ENCODE measurements around the gene OGDH. TPM values are rescaled to one million over a fixed set of nuclear protein-coding genes. Genes with fewer than 3 reads are reported as not detected.
"Not testable (repeated sequence)": the region's sequence is repeated elsewhere in the genome, so short reads cannot be mapped to it uniquely, and the experiment has no call there.

OGDH gene
- total and polyA plus RNA-seq, 2 of the 4 experiments (the other 2 are of a cell fraction), result 47.4 to 56.5 TPM

DNA sequence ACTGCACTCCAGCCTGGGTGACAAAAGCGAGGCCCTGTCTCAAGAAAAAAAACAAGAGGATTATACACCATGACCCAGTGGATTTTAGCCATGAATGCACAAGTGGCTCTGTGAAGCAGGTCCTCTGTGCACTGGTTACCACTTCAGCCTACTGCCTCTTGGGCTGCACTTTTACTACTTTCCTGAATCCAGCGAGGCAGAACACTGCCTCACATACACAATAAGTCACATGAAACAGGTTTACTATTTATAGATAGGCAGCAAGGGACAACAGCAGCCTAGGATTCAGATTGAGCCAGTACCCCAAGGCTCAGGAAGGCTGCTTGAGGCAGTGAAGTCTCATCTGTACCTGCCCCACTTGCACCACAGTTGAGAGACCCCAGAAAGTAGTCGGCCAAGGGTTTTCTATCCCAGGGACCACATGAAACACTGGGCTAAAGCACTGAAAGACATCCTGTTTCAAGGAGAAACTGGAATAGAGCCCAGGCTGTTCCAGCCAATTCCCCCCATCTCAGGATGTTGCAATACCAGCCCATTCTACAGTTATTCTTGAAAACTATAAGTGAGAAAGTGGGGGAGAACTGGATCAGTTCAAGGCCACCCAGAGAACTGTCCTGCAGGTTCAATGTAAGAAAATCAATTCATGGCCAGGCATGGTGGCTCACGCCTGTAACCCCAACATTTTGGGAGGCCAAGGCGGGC, 10.3 kb upstream of the OGDH start:
- H2BK120ac ChIP-seq (ENCODE audit: low read depth, low read length), result no peak overlapping the region
- in situ Hi-C loops (cut with MboI; ENCODE audit: low sequenced_read_pairs) (loop anchor here (10.0 kb wide), 2 partner anchors 249 to 539 kb away; partner anchors contain the start of gene H2AZ2), intact Hi-C loops (cut with micrococcal nuclease) (no loop called here), dilution Hi-C loops (cut with HindIII; ENCODE audit: low sequenced_read_pairs, unreplicated experiment) (no loop called here)
- ATAC-seq (ENCODE audit: low read depth) (no peak), DNase-seq (peak; percentile 16)
- no peak overlapping the region for H3K56ac ChIP-seq (ENCODE audit: extremely low read depth, insufficient read depth, low read length)
- no peak overlapping the region for H4K8ac ChIP-seq (ENCODE audit: low read depth in 2 of 2, low read length in 2 of 2)
- ChIA-PET CTCF (no interaction called here), POLR2A (ENCODE audit: unreplicated experiment) (no interaction called here)
- H3K23ac ChIP-seq (ENCODE audit: low read depth, low read length), result no peak overlapping the region
- H2AK9ac ChIP-seq (replicated peaks; ENCODE audit: low read depth, low read length, poor library complexity), result no peak overlapping the region
- 0 out of 2 replicates have a peak, but pooled peaks cover 2% of the 10 kb centered on the region for H3K4me1 ChIP-seq (ENCODE audit: control insufficient read depth, insufficient read depth, low read length)
- no peak overlapping the region for H2BK15ac ChIP-seq (ENCODE audit: low read depth, low read length)
- TF ChIP-seq, protein P1, sequence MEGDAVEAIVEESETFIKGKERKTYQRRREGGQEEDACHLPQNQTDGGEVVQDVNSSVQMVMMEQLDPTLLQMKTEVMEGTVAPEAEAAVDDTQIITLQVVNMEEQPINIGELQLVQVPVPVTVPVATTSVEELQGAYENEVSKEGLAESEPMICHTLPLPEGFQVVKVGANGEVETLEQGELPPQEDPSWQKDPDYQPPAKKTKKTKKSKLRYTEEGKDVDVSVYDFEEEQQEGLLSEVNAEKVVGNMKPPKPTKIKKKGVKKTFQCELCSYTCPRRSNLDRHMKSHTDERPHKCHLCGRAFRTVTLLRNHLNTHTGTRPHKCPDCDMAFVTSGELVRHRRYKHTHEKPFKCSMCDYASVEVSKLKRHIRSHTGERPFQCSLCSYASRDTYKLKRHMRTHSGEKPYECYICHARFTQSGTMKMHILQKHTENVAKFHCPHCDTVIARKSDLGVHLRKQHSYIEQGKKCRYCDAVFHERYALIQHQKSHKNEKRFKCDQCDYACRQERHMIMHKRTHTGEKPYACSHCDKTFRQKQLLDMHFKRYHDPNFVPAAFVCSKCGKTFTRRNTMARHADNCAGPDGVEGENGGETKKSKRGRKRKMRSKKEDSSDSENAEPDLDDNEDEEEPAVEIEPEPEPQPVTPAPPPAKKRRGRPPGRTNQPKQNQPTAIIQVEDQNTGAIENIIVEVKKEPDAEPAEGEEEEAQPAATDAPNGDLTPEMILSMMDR (conservative IDR thresholded peaks at IDR 0.05; ENCODE audit: low read depth, low read length), result no peak
- peak; percentile 82 for TF ChIP-seq CEBPB (IDR thresholded peaks at IDR 0.05; ENCODE audit: low read depth, low read length)
- TF ChIP-seq, protein P2, sequence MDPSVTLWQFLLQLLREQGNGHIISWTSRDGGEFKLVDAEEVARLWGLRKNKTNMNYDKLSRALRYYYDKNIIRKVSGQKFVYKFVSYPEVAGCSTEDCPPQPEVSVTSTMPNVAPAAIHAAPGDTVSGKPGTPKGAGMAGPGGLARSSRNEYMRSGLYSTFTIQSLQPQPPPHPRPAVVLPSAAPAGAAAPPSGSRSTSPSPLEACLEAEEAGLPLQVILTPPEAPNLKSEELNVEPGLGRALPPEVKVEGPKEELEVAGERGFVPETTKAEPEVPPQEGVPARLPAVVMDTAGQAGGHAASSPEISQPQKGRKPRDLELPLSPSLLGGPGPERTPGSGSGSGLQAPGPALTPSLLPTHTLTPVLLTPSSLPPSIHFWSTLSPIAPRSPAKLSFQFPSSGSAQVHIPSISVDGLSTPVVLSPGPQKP (IDR thresholded peaks at IDR 0.05; ENCODE audit: borderline replicate concordance, low read depth, low read length), result no peak
- TF ChIP-seq NFE2L2 (IDR thresholded peaks at IDR 0.05; ENCODE audit: low read depth, low read length), result no peak
- no CpG with 5 or more reads among the region's 5 CpGs for WGBS, 2 experiments (ENCODE audit: extremely low coverage in 2 of 2, insufficient read length in 1 of 2)
- H3K27ac ChIP-seq (ENCODE audit: insufficient read depth, low read length), result no peak overlapping the region
- H4K91ac ChIP-seq (ENCODE audit: insufficient read depth, low read depth, low read length), result no peak overlapping the region
- H3K79me1 ChIP-seq (ENCODE audit: low read depth in 1 of 2, low read length in 2 of 2), result no peaks in the 10 kb centered on the region
- H3K9ac ChIP-seq (ENCODE audit: low read depth, low read length), result no peak overlapping the region
- no peak overlapping the region for H4K5ac ChIP-seq (ENCODE audit: low read depth, low read length)
- BruUV-seq (replicated peaks), result no TSS peak
- no peak overlapping the region for H3K14ac ChIP-seq (replicated peaks; ENCODE audit: low read depth, low read length)
- H3K4ac ChIP-seq (ENCODE audit: low read depth, low read length), result no peak overlapping the region
- no peak overlapping the region for H2AK5ac ChIP-seq (ENCODE audit: low read depth, low read length)
- no peaks in the 10 kb centered on the region for H3K9me3 ChIP-seq (ENCODE audit: control insufficient read depth, insufficient read depth, low read length)
- H3K4me3 ChIP-seq (ENCODE audit: insufficient read depth, low read depth, low read length), result no peak overlapping the region
- no peaks in the 10 kb centered on the region for H3K36me3 ChIP-seq (ENCODE audit: control insufficient read depth, insufficient read depth, low read length)
- H3K27me3 ChIP-seq (ENCODE audit: control insufficient read depth, insufficient read depth, low read length), result peaks cover 1% of the 10 kb centered on the region
- H2BK20ac ChIP-seq (ENCODE audit: low read depth, low read length), result no peak overlapping the region
- H2AFZ ChIP-seq (replicated peaks; ENCODE audit: low read length, poor library complexity), result peak overlapping the region; percentile 47
- no peaks in the 10 kb centered on the region for H3K9me1 ChIP-seq (ENCODE audit: insufficient read depth, low read length)
- H2BK5ac ChIP-seq (ENCODE audit: low read depth, low read length, poor library complexity, severe bottlenecking), result no peak overlapping the region
- H3K4me2 ChIP-seq (ENCODE audit: low read depth, low read length), result no peak overlapping the region
- no peaks in the 10 kb centered on the region for H4K20me1 ChIP-seq (ENCODE audit: insufficient read depth, low read length)
- H3K18ac ChIP-seq (ENCODE audit: low read depth, low read length), result no peak overlapping the region

DNA sequence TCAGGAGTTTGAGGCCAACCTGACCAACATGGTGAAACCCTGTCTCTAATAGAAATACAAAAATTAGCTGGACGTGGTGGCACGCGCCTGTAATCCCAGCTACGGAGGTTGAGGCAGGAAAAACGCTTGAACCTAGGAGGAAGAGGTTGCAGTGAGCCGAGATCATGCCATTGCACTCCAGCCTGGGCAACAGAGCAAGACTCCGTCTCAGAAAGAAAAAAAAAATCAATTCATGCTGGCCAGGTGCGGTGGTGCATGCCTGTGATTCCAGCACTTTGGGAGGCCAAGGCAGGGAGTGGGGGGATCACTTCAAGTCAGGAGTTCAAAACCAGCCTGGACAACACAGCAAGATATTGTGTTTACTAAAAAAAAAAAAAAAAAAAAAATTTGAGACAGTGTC, 9.2 kb upstream of the OGDH start:
- POLR2A ChIA-PET (ENCODE audit: unreplicated experiment); H3K9ac ChIP-seq (ENCODE audit: low read depth, low read length); H2BK5ac ChIP-seq (ENCODE audit: low read depth, low read length, poor library complexity, severe bottlenecking); H3K79me1 ChIP-seq (ENCODE audit: low read depth in 1 of 2, low read length in 2 of 2); H2AK5ac ChIP-seq (ENCODE audit: low read depth, low read length); H3K18ac ChIP-seq (ENCODE audit: low read depth, low read length); DNase-seq; H3K27me3 ChIP-seq (ENCODE audit: control insufficient read depth, insufficient read depth, low read length); H3K14ac ChIP-seq (replicated peaks; ENCODE audit: low read depth, low read length); dilution Hi-C loops (cut with HindIII; ENCODE audit: low sequenced_read_pairs, unreplicated experiment); CTCF ChIA-PET; H4K91ac ChIP-seq (ENCODE audit: insufficient read depth, low read depth, low read length); H2AK9ac ChIP-seq (replicated peaks; ENCODE audit: low read depth, low read length, poor library complexity); H2BK120ac ChIP-seq (ENCODE audit: low read depth, low read length); H3K56ac ChIP-seq (ENCODE audit: extremely low read depth, insufficient read depth, low read length); BruUV-seq (replicated peaks); H3K4me2 ChIP-seq (ENCODE audit: low read depth, low read length); H4K20me1 ChIP-seq (ENCODE audit: insufficient read depth, low read length); H3K27ac ChIP-seq (ENCODE audit: insufficient read depth, low read length); ATAC-seq (ENCODE audit: low read depth); H3K4me3 ChIP-seq (ENCODE audit: insufficient read depth, low read depth, low read length); H3K4ac ChIP-seq (ENCODE audit: low read depth, low read length); H4K8ac ChIP-seq (ENCODE audit: low read depth in 2 of 2, low read length in 2 of 2); H2AFZ ChIP-seq (replicated peaks; ENCODE audit: low read length, poor library complexity); H4K5ac ChIP-seq (ENCODE audit: low read depth, low read length); H2BK15ac ChIP-seq (ENCODE audit: low read depth, low read length); H2BK20ac ChIP-seq (ENCODE audit: low read depth, low read length); H3K9me3 ChIP-seq (ENCODE audit: control insufficient read depth, insufficient read depth, low read length); intact Hi-C loops (cut with micrococcal nuclease); H3K9me1 ChIP-seq (ENCODE audit: insufficient read depth, low read length); H3K4me1 ChIP-seq (ENCODE audit: control insufficient read depth, insufficient read depth, low read length); H3K36me3 ChIP-seq (ENCODE audit: control insufficient read depth, insufficient read depth, low read length); H3K23ac ChIP-seq (ENCODE audit: low read depth, low read length): not testable (repeated sequence)
- in situ Hi-C loops (cut with MboI; ENCODE audit: low sequenced_read_pairs), result loop anchor here (10.0 kb wide), 2 partner anchors 248 to 538 kb away; partner anchors contain the start of gene H2AZ2
- 79% methylated on average over 3 of the region's 8 CpGs; no CpG with 5 or more reads in 1 of the 2 experiments for WGBS, 2 experiments (ENCODE audit: extremely low coverage in 2 of 2, insufficient read length in 1 of 2)

All from IMR-90 (cell line).